ENCODE results near the gene SPECC1L. TPM values are rescaled to one million over a fixed set of nuclear protein-coding genes. Genes with fewer than 3 reads are reported as not detected.

SPECC1L gene
- total and polyA plus RNA-seq, 9 donors, result 19.3 to 94.4 (median 66.3) TPM

DNA sequence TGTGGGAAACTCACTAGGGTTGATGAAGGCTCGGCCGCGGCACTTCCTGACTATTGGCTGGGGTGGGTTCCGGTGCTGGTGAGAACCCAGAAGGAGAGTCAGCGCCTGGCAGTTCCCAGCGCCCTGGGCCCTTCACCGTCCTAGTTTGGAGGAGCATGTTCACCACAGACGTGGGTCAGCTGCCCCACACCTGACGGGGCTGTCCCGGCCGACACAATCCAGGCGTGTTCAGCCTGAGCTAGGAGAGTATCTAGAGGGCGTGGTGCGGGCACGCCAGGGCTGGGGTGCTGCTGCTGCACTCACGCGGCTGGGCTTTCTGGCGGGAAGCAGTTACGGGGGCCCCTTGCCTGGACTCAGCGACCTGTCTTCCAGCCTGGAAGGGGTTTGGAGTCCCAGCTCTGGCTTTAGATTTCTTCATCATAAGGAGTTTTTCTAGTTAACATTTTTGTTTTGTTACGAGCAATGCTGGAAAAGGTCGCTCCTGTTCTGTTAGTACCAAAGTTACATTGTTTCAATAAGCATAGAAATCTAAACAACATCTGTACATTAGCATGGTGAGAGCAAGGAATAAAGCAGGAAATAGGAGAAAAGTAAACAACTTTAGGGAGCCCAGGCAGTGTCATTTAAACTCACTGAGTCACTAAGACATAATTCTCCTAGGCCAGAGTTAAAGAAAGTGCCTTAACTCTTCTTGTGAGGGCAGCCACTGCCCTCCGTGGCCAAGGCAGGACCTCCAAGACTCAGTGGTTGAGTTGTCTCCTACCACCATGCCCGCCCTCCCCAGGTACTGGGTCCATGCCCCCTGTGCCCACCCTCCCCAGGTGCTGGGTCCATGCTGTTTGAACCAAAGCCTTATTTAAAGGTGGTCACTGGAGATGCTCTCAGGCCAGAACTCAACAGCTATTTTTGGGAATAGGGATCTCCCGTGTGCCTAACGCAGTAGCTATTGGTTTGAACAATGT, 144.6 kb downstream of the SPECC1L start:
- Histone ChIP-seq H3K27me3 (no peaks in the 10 kb centered on the region), H3K9me3 (no peaks in the 10 kb centered on the region), H3K4me3 (no peak overlapping the region), H3K36me3 (peaks cover 3% of the 10 kb centered on the region), H3K4me1 (ENCODE audit: insufficient read depth) (no peaks in the 10 kb centered on the region), H3K27ac (no peak overlapping the region)
- peak in 3 of 5 donors; percentile 14 to 20 (median 15) for DNase-seq
- intact Hi-C loops (cut with DNase I), result no loop called here
- 78 to 85% (median 83%) methylated on average over 26 of the region's 26 CpGs for WGBS, 3 donors
- TF ChIP-seq, protein P1, sequence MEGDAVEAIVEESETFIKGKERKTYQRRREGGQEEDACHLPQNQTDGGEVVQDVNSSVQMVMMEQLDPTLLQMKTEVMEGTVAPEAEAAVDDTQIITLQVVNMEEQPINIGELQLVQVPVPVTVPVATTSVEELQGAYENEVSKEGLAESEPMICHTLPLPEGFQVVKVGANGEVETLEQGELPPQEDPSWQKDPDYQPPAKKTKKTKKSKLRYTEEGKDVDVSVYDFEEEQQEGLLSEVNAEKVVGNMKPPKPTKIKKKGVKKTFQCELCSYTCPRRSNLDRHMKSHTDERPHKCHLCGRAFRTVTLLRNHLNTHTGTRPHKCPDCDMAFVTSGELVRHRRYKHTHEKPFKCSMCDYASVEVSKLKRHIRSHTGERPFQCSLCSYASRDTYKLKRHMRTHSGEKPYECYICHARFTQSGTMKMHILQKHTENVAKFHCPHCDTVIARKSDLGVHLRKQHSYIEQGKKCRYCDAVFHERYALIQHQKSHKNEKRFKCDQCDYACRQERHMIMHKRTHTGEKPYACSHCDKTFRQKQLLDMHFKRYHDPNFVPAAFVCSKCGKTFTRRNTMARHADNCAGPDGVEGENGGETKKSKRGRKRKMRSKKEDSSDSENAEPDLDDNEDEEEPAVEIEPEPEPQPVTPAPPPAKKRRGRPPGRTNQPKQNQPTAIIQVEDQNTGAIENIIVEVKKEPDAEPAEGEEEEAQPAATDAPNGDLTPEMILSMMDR (IDR thresholded peaks at IDR 0.05), result no peak
- TF ChIP-seq EP300 (IDR thresholded peaks at IDR 0.05), result no peak
- no peak for TF ChIP-seq POLR2A (IDR thresholded peaks at IDR 0.05)

DNA sequence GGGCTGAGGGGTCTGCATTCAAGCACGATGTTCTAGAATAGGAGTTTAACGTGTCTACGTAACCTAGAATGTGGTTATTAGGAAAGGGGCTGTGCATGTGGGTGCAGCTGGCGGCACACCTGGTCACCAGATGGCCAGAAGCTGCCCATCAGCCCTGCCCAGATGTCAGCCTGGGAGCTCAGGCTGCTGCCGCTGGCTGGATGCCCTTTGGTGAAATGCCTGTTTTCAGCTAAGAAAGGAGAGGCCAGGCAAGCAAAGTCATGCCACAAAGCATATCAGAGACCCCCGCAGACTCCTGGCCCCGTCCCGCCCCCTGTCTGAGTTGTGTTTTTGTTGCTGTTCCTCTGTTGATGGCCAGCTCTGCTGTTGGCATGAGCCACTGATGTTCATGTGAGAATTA, 145.5 kb downstream of the SPECC1L start:
- WGBS, 3 donors, result 73 to 86% (median 75%) methylated on average over 8 of the region's 8 CpGs
- no peaks in the 10 kb centered on the region for H3K27me3 ChIP-seq
- no peak overlapping the region for H3K27ac ChIP-seq
- intact Hi-C loops (cut with DNase I), result no loop called here
- peaks cover 3% of the 10 kb centered on the region for H3K36me3 ChIP-seq
- no peaks in the 10 kb centered on the region for H3K4me1 ChIP-seq (ENCODE audit: insufficient read depth)
- no peak overlapping the region for H3K4me3 ChIP-seq
- peak in 2 of 5 donors; percentile 15 to 21 for DNase-seq
- no peaks in the 10 kb centered on the region for H3K9me3 ChIP-seq
- no peak for TF ChIP-seq EP300 (IDR thresholded peaks at IDR 0.05)
- TF ChIP-seq, protein P1 (IDR thresholded peaks at IDR 0.05), result no peak

DNA sequence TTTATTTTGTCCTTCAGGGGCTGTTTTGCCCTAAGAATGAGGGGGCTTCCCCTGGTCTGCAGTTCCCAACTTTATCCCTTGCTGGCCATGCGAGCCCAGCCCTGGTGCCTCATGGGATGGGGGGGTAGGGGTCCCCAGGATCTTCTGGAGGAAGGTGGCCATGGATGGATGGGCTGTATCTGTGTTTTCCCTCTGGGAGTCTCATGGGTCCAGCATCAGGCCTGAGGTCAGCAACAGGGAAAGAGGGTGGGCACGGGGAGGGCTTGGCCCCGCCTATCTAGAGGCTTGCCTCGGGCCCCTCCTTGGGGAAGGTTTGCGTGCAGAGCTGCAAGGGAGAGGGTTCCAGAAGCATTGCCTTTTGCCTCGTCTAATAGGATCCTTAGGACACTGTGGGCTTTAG, 146.0 kb downstream of the SPECC1L start:
- Histone ChIP-seq H3K27me3 (no peaks in the 10 kb centered on the region), H3K4me3 (no peak overlapping the region), H3K4me1 (ENCODE audit: insufficient read depth) (no peaks in the 10 kb centered on the region), H3K9me3 (no peaks in the 10 kb centered on the region), H3K27ac (no peak overlapping the region), H3K36me3 (peaks cover 3% of the 10 kb centered on the region)
- 78 to 81% (median 80%) methylated on average over 6 of the region's 6 CpGs for WGBS, 3 donors
- intact Hi-C loops (cut with DNase I), result no loop called here
- TF ChIP-seq, protein P1 (IDR thresholded peaks at IDR 0.05), result no peak
- TF ChIP-seq EP300 (IDR thresholded peaks at IDR 0.05) (no peak), POLR2A (IDR thresholded peaks at IDR 0.05) (no peak)
- no peak for DNase-seq

DNA sequence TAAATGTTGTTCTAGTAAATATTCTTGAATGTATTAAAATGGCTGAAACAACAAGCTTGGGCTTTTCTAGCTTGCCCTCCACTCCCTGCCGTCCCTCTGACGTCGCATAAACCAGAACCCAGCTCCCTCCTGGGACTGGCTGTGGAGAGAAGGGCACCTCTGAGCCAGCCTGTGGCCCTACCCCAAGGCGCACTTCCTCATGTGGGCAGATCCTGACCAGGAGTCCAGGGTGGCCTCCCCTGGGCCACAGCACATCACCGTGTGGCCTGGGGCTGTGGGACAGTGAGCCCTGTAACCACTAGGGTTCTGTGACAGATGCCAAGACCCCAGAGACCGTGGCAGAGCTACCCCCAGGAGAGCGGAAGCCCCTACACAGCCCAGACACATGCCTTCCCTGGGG, 146.6 kb downstream of the SPECC1L start:
- WGBS, 3 donors, result 86 to 91% (median 90%) methylated on average over 7 of the region's 7 CpGs
- H3K27me3 ChIP-seq, result no peaks in the 10 kb centered on the region
- TF ChIP-seq EP300 (IDR thresholded peaks at IDR 0.05), result no peak
- TF ChIP-seq, protein P1 (IDR thresholded peaks at IDR 0.05), result no peak
- TF ChIP-seq POLR2A (IDR thresholded peaks at IDR 0.05), result no peak
- H3K36me3 ChIP-seq, result peaks cover 3% of the 10 kb centered on the region
- H3K27ac ChIP-seq, result no peak overlapping the region
- H3K9me3 ChIP-seq, result no peaks in the 10 kb centered on the region
- intact Hi-C loops (cut with DNase I), result no loop called here
- peak in 2 of 5 donors; percentile 15 to 21 for DNase-seq
- no peaks in the 10 kb centered on the region for H3K4me1 ChIP-seq (ENCODE audit: insufficient read depth)
- H3K4me3 ChIP-seq, result no peak overlapping the region
